ENCODE data around the gene ARL6.

- TF ChIP-seq POLR2A (IDR thresholded peaks at IDR 0.05; ENCODE audit: low read depth, low read length) (no peak), POLR2AphosphoS5 (IDR thresholded peaks at IDR 0.05; ENCODE audit: low read depth, low read length) (no peak)
These were observed 53.4 kb downstream of the ARL6 start for GRCh38 chr3:97817965-97818364.

Measured in GM12892 (cell line).